Activated naive CD4-positive, alpha-beta T cell treated with anti-CD3 and anti-CD28 coated beads, Interleukin-2, amount 50 U/mL, for 24 hours (primary cell): ENCODE data around the gene NFATC2IP.
"Not testable (repeated sequence)": the region's sequence is repeated elsewhere in the genome, so short reads cannot be mapped to it uniquely, and the experiment has no call there.

Experiments
- H3K27ac Mint-ChIP-seq: one replicate; pipeline ENCODE4 v1.8.0; 2021; ENCODE audit warnings: mild to moderate bottlenecking, mixed read lengths
- H3K27me3 Mint-ChIP-seq: one replicate; pipeline ENCODE4 v1.8.0; 2021; ENCODE audit warnings: mixed read lengths
- H3K36me3 Mint-ChIP-seq: one replicate; pipeline ENCODE4 v1.8.0; 2021; ENCODE audit warnings: mixed read lengths
- H3K4me1 Mint-ChIP-seq: one replicate; pipeline ENCODE4 v1.8.0; 2021; ENCODE audit warnings: mixed read lengths
- H3K4me3 Mint-ChIP-seq: one replicate; pipeline ENCODE4 v1.8.0; 2021; ENCODE audit warnings: mild to moderate bottlenecking, mixed read lengths
- H3K9me3 Mint-ChIP-seq: one replicate; pipeline ENCODE4 v1.8.0; 2021; ENCODE audit warnings: mixed read lengths

The NFATC2IP gene

GRCh38 chr16:28990375-28991040 is 39.8 kb downstream of the NFATC2IP start:
- Mint-ChIP-seq H3K9me3 (peaks cover 8% of the 10 kb centered on the region), H3K27me3 (no peaks in the 10 kb centered on the region), H3K27ac (peak overlapping the region; percentile 100), H3K36me3 (peaks cover 31% of the 10 kb centered on the region), H3K4me1 (peaks cover 52% of the 10 kb centered on the region), H3K4me3 (peak overlapping the region; percentile 88)

DNA sequence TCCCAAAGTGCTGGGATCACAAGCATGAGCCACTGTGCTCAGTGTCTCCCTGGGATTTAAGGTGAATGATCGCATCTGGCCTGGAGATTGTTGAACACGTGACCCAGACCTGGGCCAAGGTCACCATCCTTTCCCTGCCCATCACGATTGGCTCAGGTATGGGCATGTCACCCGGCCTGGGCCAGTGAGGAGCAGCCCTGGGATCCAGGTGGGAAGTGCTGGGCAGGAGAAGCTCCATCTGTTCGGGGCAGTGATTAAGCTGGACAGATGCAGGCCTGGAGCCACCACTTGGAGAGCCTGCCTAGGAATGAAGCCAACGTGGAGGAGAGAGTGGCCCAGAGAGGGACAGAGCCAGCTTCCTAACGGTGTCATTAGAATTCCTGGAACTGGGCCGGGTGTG is 41.0 kb downstream of the NFATC2IP start:
- H3K9me3 Mint-ChIP-seq = peaks cover 8% of the 10 kb centered on the region
- H3K27me3 Mint-ChIP-seq = no peaks in the 10 kb centered on the region
- H3K27ac Mint-ChIP-seq = no peak overlapping the region
- peaks cover 30% of the 10 kb centered on the region for H3K36me3 Mint-ChIP-seq
- H3K4me1 Mint-ChIP-seq = peaks cover 52% of the 10 kb centered on the region
- H3K4me3 Mint-ChIP-seq = no peak overlapping the region

GRCh38 chr16:28992496-28992895 is 41.8 kb downstream of the NFATC2IP start:
- peaks cover 23% of the 10 kb centered on the region for H3K36me3 Mint-ChIP-seq
- H3K27ac Mint-ChIP-seq = peak overlapping the region; percentile 68
- H3K9me3 Mint-ChIP-seq = peaks cover 2% of the 10 kb centered on the region

GRCh38 chr16:28998837-28999236 is 48.1 kb downstream of the NFATC2IP start:
- H3K4me1 Mint-ChIP-seq = peaks cover 19% of the 10 kb centered on the region
- H3K4me3 Mint-ChIP-seq = no peak overlapping the region
- H3K27ac Mint-ChIP-seq = no peak overlapping the region
- no peaks in the 10 kb centered on the region for H3K9me3 Mint-ChIP-seq
- no peaks in the 10 kb centered on the region for H3K36me3 Mint-ChIP-seq
- H3K27me3 Mint-ChIP-seq = no peaks in the 10 kb centered on the region

More at GRCh38 chr16:28992496-28992895, 41.8 kb downstream of the NFATC2IP start:
- Mint-ChIP-seq H3K4me1 (peaks cover 45% of the 10 kb centered on the region), H3K27me3 (no peaks in the 10 kb centered on the region), H3K4me3 (no peak overlapping the region)

DNA sequence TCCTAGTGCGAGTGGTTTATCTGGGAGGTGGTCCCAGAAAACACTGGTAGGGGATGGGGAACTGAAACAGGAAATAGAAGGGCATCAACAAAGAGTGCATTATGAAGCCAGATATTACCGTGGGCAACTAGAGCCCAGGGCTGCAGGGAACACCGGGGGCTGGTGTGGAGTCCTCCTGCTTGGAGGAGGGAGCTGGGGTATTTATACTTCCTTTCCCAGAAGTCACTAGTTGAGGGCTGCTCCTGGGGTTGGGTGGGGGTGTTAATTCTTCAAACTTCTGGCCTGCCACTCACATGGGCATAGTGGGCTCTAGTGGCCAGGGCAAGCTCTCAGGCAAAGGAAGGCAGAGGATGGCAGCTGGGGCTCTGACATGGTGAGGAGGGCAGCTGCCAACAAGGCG is 48.8 kb downstream of the NFATC2IP start:
- no peaks in the 10 kb centered on the region for H3K9me3 Mint-ChIP-seq
- H3K4me3 Mint-ChIP-seq = no peak overlapping the region
- H3K27me3 Mint-ChIP-seq = no peaks in the 10 kb centered on the region
- H3K27ac Mint-ChIP-seq = peak overlapping the region; percentile 17
- H3K36me3 Mint-ChIP-seq = no peaks in the 10 kb centered on the region
- H3K4me1 Mint-ChIP-seq = peaks cover 21% of the 10 kb centered on the region

DNA sequence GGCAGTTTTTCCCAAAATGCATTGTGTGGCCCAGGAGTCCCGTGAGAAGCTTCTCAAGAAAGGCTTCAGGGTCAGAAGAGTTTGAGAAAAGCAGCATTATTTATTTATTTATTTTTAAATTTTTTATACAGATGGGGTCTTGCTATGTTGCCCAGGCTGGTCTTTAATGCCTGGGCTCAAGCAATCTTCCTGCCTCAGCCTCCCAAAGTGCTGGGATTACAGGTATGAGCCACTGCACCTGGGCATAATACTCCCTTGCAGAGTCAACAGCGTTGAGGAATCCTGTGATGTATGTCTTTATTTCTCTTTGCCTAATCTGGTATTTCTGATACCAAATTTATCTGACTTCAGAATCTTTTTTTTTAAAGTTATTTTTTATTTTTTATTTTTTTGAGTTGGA is 49.3 kb downstream of the NFATC2IP start:
- peaks cover 25% of the 10 kb centered on the region for H3K4me1 Mint-ChIP-seq
- H3K27ac Mint-ChIP-seq = no peak overlapping the region
- H3K4me3 Mint-ChIP-seq = no peak overlapping the region
- no peaks in the 10 kb centered on the region for H3K27me3 Mint-ChIP-seq
- H3K36me3 Mint-ChIP-seq = no peaks in the 10 kb centered on the region
- H3K9me3 Mint-ChIP-seq = no peaks in the 10 kb centered on the region

DNA sequence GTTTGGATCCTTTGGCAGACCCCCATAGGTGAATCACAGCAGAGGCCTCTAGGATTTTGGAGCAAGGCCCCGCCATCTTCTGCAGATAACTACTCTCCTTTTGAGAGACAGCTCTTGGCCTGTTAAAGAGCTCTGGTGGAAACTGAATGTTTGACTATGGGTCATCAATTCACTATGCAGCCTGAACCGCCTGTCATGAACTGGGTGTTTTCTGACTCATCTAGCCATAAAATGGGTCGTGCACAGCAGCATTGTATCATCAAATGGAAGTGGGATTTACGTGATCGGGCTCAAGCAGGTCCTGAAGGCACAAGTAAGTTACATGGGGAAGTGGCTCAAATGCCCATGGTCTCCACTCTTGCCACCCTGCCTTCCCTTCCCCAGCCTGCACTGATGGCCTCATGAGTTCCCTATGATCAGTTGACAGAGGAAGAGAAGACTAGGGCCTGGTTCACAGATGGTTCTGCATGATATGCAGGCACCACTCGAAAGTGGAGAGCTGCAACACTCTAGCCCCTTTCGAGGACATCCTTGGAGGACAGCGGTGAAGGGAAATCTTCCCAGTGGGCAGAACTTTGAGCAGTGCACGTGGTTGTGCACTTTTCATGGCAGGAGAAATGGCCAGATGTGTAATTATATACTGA is 53.9 kb downstream of the NFATC2IP start:
- not testable (repeated sequence) for H3K36me3 Mint-ChIP-seq, H3K9me3 Mint-ChIP-seq, H3K27ac Mint-ChIP-seq, H3K27me3 Mint-ChIP-seq, H3K4me3 Mint-ChIP-seq
- peaks cover 40% of the 10 kb centered on the region for H3K4me1 Mint-ChIP-seq

DNA sequence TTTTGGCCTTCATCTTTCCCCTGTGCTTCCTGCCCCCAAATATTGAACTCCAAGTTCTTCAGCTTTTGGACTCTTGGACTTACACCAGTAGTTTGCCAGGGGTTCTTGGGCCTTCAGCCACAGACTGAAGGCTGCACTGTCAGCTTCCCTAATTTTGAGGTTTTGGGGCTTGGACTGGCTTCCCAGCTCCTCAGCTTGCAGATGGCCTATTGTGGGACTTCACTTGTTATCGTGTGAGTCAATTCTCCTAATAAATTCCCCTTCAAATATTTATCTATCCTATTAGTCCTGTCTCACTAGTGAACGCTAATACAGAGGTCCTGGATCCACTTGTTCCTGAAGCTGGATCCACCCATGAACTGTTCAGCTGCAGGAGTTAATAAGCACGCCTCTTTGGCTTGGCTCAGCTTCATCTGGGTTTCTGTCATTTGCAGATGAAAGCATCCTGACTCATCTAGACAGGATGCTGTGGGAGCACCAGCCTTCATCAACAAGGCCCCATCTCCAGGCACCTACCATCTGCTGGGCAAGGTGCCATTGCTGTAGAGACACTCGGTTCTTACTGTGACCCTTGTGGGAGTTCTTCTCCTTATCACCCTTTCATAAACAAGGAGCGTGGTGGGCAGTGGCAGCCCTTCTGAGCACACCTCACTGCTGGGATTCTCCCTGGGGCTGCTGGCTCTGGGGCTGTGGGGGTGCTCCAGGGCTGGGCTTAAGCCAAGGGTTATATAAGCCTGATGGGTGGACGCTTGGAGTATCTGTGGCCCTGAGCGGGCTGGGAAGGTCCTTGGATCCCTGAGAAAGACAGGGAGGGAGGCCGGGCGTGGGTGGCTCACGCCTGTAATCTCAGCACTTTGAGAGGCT is 57.2 kb downstream of the NFATC2IP start:
- peak overlapping the region; percentile 67 for H3K4me3 Mint-ChIP-seq
- H3K4me1 Mint-ChIP-seq = peaks cover 65% of the 10 kb centered on the region
- H3K27me3 Mint-ChIP-seq = no peaks in the 10 kb centered on the region
- H3K27ac Mint-ChIP-seq = peak overlapping the region; percentile 99
- no peaks in the 10 kb centered on the region for H3K9me3 Mint-ChIP-seq
- H3K36me3 Mint-ChIP-seq = no peaks in the 10 kb centered on the region

DNA sequence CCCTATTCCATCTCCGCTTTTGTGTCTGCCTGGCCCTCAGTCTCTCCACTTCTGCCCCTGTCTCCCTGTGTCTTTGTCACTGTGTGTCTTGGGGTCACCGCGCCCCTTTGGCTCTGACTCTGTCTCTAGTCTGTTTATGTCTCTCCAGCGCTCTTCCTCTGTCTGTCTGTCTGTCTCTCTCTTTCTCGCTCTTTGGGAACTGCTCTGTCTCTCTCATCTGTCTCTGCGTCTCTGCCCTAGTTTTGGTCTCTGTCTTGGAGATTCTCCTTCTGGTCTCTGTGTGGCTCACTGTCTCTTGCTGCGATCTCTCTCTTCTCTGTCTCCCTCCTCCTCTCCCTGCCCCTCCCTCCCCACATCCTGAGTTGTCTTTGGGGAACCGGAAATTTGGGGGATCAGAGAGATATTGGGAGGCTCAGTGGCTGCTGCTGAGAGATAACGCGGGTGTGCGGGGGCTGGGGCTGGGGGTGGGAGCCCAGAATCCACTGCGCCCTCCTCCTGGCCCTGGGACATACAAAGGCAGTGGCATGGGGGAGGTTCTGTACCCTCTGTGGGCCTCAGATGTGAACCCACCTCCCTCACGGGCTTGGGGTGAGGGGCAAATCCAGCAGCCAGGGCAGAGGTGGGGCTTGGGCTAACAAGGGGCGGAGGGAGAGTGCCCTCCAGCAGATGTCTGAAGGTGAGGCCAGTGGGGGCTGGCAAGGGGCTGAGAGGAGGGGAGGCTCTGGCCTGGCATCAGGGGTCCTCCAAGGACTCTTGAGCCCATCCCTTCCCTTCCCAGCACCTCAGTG is 58.5 kb downstream of the NFATC2IP start:
- Mint-ChIP-seq H3K27me3 (no peaks in the 10 kb centered on the region), H3K4me3 (peak overlapping the region; percentile 69), H3K36me3 (no peaks in the 10 kb centered on the region), H3K4me1 (peaks cover 76% of the 10 kb centered on the region), H3K27ac (peak overlapping the region; percentile 98), H3K9me3 (no peaks in the 10 kb centered on the region)

DNA sequence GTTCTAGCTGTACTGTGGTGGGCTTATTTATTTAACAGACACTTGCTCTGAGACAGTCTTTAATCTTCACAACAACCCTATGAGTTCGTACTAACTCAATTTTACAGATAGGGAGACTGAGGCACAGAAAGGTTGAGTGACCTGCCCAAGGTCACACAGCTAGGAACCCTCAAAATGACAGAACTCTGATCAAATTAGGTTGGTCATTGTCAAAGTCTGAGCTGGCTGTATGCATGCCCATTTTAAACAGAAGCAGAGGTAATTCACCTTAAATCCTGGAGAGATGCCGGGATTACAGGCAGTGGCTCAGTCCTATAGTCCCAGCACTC is 59.1 kb downstream of the NFATC2IP start:
- H3K27me3 Mint-ChIP-seq = no peaks in the 10 kb centered on the region
- no peaks in the 10 kb centered on the region for H3K36me3 Mint-ChIP-seq
- H3K9me3 Mint-ChIP-seq = no peaks in the 10 kb centered on the region
- H3K4me1 Mint-ChIP-seq = peaks cover 77% of the 10 kb centered on the region
- peak overlapping the region; percentile 15 for H3K4me3 Mint-ChIP-seq
- H3K27ac Mint-ChIP-seq = peak overlapping the region; percentile 98

- Mint-ChIP-seq H3K27me3 (no peaks in the 10 kb centered on the region), H3K4me3 (no peak overlapping the region), H3K36me3 (no peaks in the 10 kb centered on the region), H3K9me3 (no peaks in the 10 kb centered on the region), H3K27ac (peak overlapping the region; percentile 100), H3K4me1 (peaks cover 76% of the 10 kb centered on the region)
These were observed 60.4 kb downstream of the NFATC2IP start for GRCh38 chr16:29011112-29011511.

DNA sequence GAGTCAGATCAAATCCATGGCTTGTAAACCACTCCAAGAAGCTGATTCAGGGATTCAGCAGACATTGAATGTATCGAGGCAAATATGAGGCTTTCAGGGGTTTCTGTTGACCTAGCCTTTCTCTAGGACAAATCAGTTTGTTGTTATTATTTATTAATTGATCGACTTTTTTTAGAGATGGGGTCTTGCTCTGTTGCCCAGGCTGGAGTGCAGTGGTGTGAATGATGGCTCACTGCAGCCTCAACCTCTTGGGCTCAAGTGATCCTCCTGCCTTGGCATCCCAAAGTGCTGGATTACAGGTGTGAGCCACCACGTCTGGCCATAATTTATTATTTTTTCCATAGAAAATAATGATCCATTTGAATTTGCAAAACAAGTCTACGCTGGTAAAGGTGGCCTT is 61.1 kb downstream of the NFATC2IP start:
- H3K4me1 Mint-ChIP-seq = peaks cover 77% of the 10 kb centered on the region
- H3K4me3 Mint-ChIP-seq = no peak overlapping the region
- no peaks in the 10 kb centered on the region for H3K9me3 Mint-ChIP-seq
- peak overlapping the region; percentile 100 for H3K27ac Mint-ChIP-seq
- H3K36me3 Mint-ChIP-seq = no peaks in the 10 kb centered on the region
- no peaks in the 10 kb centered on the region for H3K27me3 Mint-ChIP-seq

DNA sequence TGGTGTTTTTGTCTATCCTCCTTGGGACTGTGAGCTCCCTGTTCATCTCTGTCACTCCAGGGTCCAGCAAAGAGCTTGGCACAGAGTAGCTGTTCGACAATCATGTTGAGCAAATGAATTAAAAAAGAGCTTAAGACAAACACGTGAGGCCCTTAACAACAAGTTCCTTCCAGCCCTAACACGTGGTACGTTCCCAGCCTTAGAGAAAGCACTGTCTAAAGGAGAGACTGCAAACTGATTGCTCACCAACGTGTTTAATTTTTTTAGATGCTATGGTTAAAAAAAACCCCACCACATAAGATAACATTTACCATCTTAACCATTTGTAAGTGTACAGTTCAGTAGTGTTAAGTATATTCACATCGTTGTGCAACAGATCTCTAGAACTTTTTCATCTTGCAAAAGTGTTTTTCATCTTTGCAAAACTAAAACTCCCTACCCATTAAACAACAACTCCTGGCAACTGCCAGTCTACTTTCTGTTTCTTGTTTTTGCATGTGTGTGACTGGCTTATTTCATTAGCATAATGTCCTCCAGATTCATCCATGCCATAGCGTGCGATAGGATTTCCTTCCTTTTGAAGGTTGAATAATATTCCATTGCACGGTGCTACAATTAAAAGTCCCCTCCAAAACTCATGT is 62.3 kb downstream of the NFATC2IP start:
- no peaks in the 10 kb centered on the region for H3K27me3 Mint-ChIP-seq
- no peaks in the 10 kb centered on the region for H3K9me3 Mint-ChIP-seq
- H3K4me1 Mint-ChIP-seq = peaks cover 71% of the 10 kb centered on the region
- H3K4me3 Mint-ChIP-seq = peak overlapping the region; percentile 70
- H3K36me3 Mint-ChIP-seq = no peaks in the 10 kb centered on the region
- peak overlapping the region; percentile 100 for H3K27ac Mint-ChIP-seq

DNA sequence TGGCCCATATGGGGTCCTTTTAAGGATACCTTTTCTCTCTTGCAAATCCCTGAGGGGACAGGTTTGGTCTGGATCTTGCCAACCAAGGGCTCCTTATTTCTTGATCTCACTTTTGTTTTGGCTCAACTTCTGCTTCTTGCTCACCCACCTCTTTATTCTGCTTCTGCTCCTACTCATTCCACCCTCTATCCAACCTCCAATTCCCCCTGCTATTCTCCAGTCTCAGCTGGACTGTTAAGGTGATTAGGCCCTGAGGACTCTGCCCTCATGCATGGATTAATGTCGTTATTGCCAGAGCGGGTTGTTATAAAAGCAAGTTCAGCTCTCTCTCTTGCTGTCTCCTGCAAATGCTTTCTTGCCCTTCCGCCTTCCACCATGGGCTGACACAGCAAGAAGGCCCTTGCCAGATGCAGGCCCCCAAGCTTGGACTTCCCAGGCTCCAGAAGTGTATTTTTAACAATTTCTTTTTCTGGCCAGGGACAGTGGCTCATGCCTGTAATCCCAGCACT is 63.9 kb downstream of the NFATC2IP start:
- Mint-ChIP-seq H3K27ac (peak overlapping the region; percentile 100), H3K9me3 (no peaks in the 10 kb centered on the region), H3K27me3 (no peaks in the 10 kb centered on the region), H3K4me1 (peaks cover 65% of the 10 kb centered on the region), H3K36me3 (no peaks in the 10 kb centered on the region), H3K4me3 (peak overlapping the region; percentile 34)
